IPS-20b (cell line): Measurements from ENCODE around the gene UPK3A.

Experiments
- H3K27ac ChIP-seq: one replicate; pipeline ENCODE4 v1.5.1; 2013; ENCODE audit warnings: low read length
- H3K27me3 ChIP-seq: 2 replicates; pipeline ENCODE4 v1.6.1; 2013; ENCODE audit warnings: mild to moderate bottlenecking, low read length, inconsistent platforms; ENCODE audit not compliant: insufficient read depth
- H3K36me3 ChIP-seq: 2 replicates; pipeline ENCODE4 v1.6.1; 2013; ENCODE audit warnings: low read depth, mild to moderate bottlenecking, inconsistent platforms, low read length, moderate library complexity; ENCODE audit not compliant: insufficient read depth
- H3K4me1 ChIP-seq: 2 replicates; pipeline ENCODE4 v1.6.1; 2013; ENCODE audit warnings: mild to moderate bottlenecking, control low read depth, inconsistent platforms, low read length, moderate library complexity; ENCODE audit not compliant: insufficient read depth
- H3K4me3 ChIP-seq: 2 replicates; pipeline ENCODE4 v1.5.1; 2013; ENCODE audit warnings: mild to moderate bottlenecking, low read length, inconsistent platforms
- H3K9ac ChIP-seq: 2 replicates; pipeline ENCODE4 v1.6.1; 2013; ENCODE audit warnings: low read depth, mild to moderate bottlenecking, inconsistent platforms, low read length, moderate library complexity
- H3K9me3 ChIP-seq: 2 replicates; pipeline ENCODE4 v1.6.1; 2013; ENCODE audit warnings: mild to moderate bottlenecking, low read depth, low read length, inconsistent platforms; ENCODE audit not compliant: insufficient read depth

UPK3A gene

DNA sequence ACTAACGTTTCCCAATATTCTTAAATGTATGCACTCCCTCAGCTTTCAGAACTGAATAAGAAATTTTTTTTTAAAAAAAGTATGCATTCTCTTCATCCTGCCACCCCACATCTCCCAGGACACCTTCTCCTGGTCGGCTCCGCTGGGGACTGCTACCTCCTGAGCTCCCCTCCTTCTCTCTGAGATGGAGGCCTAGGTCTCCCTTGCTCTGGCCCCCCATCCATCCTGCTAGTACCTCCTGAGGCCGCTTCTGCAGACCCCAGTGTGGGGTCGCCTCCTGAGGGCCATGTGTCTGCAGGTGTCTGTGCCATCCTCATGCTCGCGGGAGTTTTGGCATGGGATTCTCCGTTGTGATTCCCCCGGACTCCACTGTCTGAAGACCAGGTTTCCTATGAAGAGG, 52.8 kb downstream of the UPK3A start:
- no peaks in the 10 kb centered on the region for H3K4me1 ChIP-seq
- no peaks in the 10 kb centered on the region for H3K27me3 ChIP-seq
- peaks cover 43% of the 10 kb centered on the region for H3K36me3 ChIP-seq
- H3K27ac ChIP-seq, result no peak overlapping the region
- H3K9ac ChIP-seq, result no peak overlapping the region
- no peak overlapping the region for H3K4me3 ChIP-seq
- H3K9me3 ChIP-seq, result no peaks in the 10 kb centered on the region

- H3K9ac ChIP-seq, result no peak overlapping the region
- H3K4me1 ChIP-seq, result no peaks in the 10 kb centered on the region
- H3K27me3 ChIP-seq, result no peaks in the 10 kb centered on the region
- H3K4me3 ChIP-seq, result no peak overlapping the region
- H3K9me3 ChIP-seq, result no peaks in the 10 kb centered on the region
- peaks cover 41% of the 10 kb centered on the region for H3K36me3 ChIP-seq
- no peak overlapping the region for H3K27ac ChIP-seq
Observed at GRCh38 chr22:45338795-45339194, 54.0 kb downstream of the UPK3A start.

DNA sequence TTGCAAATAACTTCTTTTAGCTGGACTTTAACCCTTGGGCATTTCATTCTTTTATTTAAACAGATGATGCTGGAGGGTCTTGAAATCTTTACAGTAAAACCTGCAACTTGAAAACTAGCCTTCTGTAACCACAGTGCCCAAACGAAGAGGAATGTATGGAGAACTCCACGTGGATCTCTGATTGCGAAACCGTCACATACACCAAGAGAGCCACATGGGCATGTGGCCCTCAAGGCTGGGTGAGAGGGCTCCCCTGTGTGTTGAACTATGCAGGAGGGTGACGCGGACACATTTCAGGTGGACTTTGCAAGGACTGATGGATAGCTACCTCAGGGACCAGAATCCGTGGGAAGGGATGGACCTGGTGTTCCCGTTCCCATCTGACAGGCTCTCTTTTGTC, 55.6 kb downstream of the UPK3A start:
- Histone ChIP-seq H3K9me3 (no peaks in the 10 kb centered on the region), H3K27ac (no peak overlapping the region), H3K27me3 (no peaks in the 10 kb centered on the region), H3K4me1 (no peaks in the 10 kb centered on the region), H3K9ac (no peak overlapping the region), H3K36me3 (peaks cover 31% of the 10 kb centered on the region), H3K4me3 (no peak overlapping the region)

GRCh38 chr22:45341498-45341897, 56.7 kb downstream of the UPK3A start:
- peaks cover 20% of the 10 kb centered on the region for H3K36me3 ChIP-seq
- no peaks in the 10 kb centered on the region for H3K9me3 ChIP-seq
- no peak overlapping the region for H3K27ac ChIP-seq
- H3K27me3 ChIP-seq, result no peaks in the 10 kb centered on the region
- H3K4me3 ChIP-seq, result no peak overlapping the region
- H3K9ac ChIP-seq, result no peak overlapping the region
- H3K4me1 ChIP-seq, result no peaks in the 10 kb centered on the region

DNA sequence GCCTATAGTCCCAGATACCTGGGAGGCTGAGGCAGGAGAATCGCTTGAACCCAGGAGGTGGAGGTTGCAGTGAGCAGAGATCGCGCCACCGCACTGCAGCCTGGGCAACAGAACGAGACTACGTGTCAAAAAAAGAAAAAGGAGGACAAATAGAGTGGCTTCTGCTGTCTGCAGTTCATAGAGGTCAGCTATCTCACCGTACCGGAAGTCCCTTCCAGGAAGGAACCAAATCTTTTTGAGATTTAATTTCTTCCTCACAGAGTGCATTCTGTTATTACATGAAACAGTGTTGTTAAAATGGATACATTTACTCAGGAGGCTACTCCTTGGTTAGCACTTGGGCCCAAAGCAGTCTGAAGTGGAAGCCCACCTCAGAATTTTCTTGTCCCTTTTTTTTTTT, 58.4 kb downstream of the UPK3A start:
- no peak overlapping the region for H3K27ac ChIP-seq
- H3K4me3 ChIP-seq, result no peak overlapping the region
- H3K4me1 ChIP-seq, result no peaks in the 10 kb centered on the region
- H3K9me3 ChIP-seq, result no peaks in the 10 kb centered on the region
- no peaks in the 10 kb centered on the region for H3K27me3 ChIP-seq
- peaks cover 20% of the 10 kb centered on the region for H3K36me3 ChIP-seq
- no peak overlapping the region for H3K9ac ChIP-seq

- H3K9me3 ChIP-seq, result no peaks in the 10 kb centered on the region
- H3K4me3 ChIP-seq, result no peak overlapping the region
- no peaks in the 10 kb centered on the region for H3K4me1 ChIP-seq
- no peak overlapping the region for H3K9ac ChIP-seq
- H3K36me3 ChIP-seq, result peaks cover 20% of the 10 kb centered on the region
- H3K27ac ChIP-seq, result no peak overlapping the region
- H3K27me3 ChIP-seq, result no peaks in the 10 kb centered on the region
Observed at GRCh38 chr22:45344334-45344733, 59.6 kb downstream of the UPK3A start.
